Measurements from ENCODE around the gene SERPINA1. TPM values are rescaled to one million over a fixed set of nuclear protein-coding genes. Genes with fewer than 3 reads are reported as not detected.

Gene SERPINA1
- total RNA-seq, 1 experiment from 2014 or later: not detected

GRCh38 chr14:94377866-94378470, 10.4 kb downstream of the SERPINA1 start:
- peaks cover 52 to 63% of the 10 kb centered on the region in 2 experiments for H3K4me1 Mint-ChIP-seq

More at GRCh38 chr14:94377866-94378470, 10.4 kb downstream of the SERPINA1 start:
- H2BK15ac ChIP-seq (ENCODE audit: low read depth, low read length): no peak overlapping the region
- DNase-seq: no peak
- no CpG with 5 or more reads among the region's 6 CpGs for WGBS (ENCODE audit: extremely low coverage, insufficient read length, low lambda C conversion rate)
- H2AFZ ChIP-seq (ENCODE audit: low read length): no peak overlapping the region
- no peak overlapping the region for H2AK5ac ChIP-seq (ENCODE audit: insufficient read length, low read length)
- no peaks in the 10 kb centered on the region for H3K79me2 ChIP-seq (ENCODE audit: insufficient read depth, low read length)
- H2BK20ac ChIP-seq (ENCODE audit: low read depth, low read length, poor library complexity, severe bottlenecking): no peak overlapping the region
- no peak overlapping the region for H3K4me3 Mint-ChIP-seq
- H3K4me2 ChIP-seq (ENCODE audit: insufficient read depth, insufficient read length, low read length): no peak overlapping the region
- no peaks in the 10 kb centered on the region for H3K9me3 Mint-ChIP-seq
- H4K91ac ChIP-seq (ENCODE audit: insufficient read length, low read depth, low read length): no peak overlapping the region
- no peak overlapping the region for H4K8ac ChIP-seq (replicated peaks; ENCODE audit: insufficient read length, low read depth, low read length)
- H3K4me1 ChIP-seq (ENCODE audit: insufficient read depth, low read length): peaks cover 6% of the 10 kb centered on the region; the same call in 1 of the 2 replicates
- no peaks in the 10 kb centered on the region for H3K79me1 ChIP-seq (ENCODE audit: insufficient read depth, low read depth, low read length, poor library complexity, severe bottlenecking)
- no peaks in the 10 kb centered on the region for H3K23me2 ChIP-seq (ENCODE audit: insufficient read length, low read depth, low read length, poor library complexity, severe bottlenecking)
- H3K27me3 ChIP-seq (ENCODE audit: insufficient read depth, low read length): no peaks in the 10 kb centered on the region
- peaks cover 20% of the 10 kb centered on the region for H3K27me3 Mint-ChIP-seq (ENCODE audit: low read depth)
- no peak overlapping the region for H3K4ac ChIP-seq (ENCODE audit: low read depth, low read length)
- H2BK5ac ChIP-seq (ENCODE audit: insufficient read length, low read length): no peak overlapping the region
- no peak overlapping the region for H3K27ac Mint-ChIP-seq
- H3K9me3 ChIP-seq (ENCODE audit: control insufficient read depth, low read depth, low read length): no peaks in the 10 kb centered on the region
- no peak overlapping the region for H3T11ph ChIP-seq (ENCODE audit: low read length)
- H3K56ac ChIP-seq (ENCODE audit: insufficient read length, low read depth, low read length): no peak overlapping the region
- no peaks in the 10 kb centered on the region for H3K36me3 Mint-ChIP-seq (ENCODE audit: insufficient read depth in 1 of 3, low read depth in 3 of 3)
- H3K9ac ChIP-seq (ENCODE audit: extremely low read depth, insufficient read length, low read length): no peak overlapping the region
- no peak overlapping the region for H4K5ac ChIP-seq (ENCODE audit: insufficient read length, low read depth, low read length)
- H3K14ac ChIP-seq (ENCODE audit: insufficient read depth, low read length): no peak overlapping the region
- no peak overlapping the region for H3K27ac ChIP-seq (ENCODE audit: insufficient read length, low read depth, low read length)
- no peak overlapping the region for H3K23ac ChIP-seq (ENCODE audit: insufficient read length, low read depth, low read length)
- no peaks in the 10 kb centered on the region for H4K20me1 ChIP-seq (ENCODE audit: control insufficient read depth, insufficient read depth, insufficient read length)
- H3K18ac ChIP-seq (ENCODE audit: insufficient read length, low read depth, low read length): no peak overlapping the region
- H2BK12ac ChIP-seq (ENCODE audit: insufficient read length, low read depth, low read length): no peak overlapping the region
- H2BK120ac ChIP-seq (ENCODE audit: low read depth, low read length, poor library complexity, severe bottlenecking): no peak overlapping the region
- no peak for TF ChIP-seq CTCF (conservative IDR thresholded peaks at IDR 0.05)

Measured in H9 (cell line).